Right lobe of liver (tissue), 6 donors: ENCODE measurements around the gene MSANTD3. TPM values are rescaled to one million over a fixed set of nuclear protein-coding genes. Genes with fewer than 3 reads are reported as not detected.
A peak's percentile ranks its signal among the peaks of the same experiment; 100 is the strongest.
"Not testable (repeated sequence)": the region's sequence is repeated elsewhere in the genome, so short reads cannot be mapped to it uniquely, and the experiment has no call there.

Experiments used
- ATAC-seq, 4 donors: fragments of 200-7000 bp; cut with Tn5 transposase; one replicate each; pipeline ENCODE4 v1.9.1; 2020; ENCODE audit warnings: mild to moderate bottlenecking in 4 of 4, moderate library complexity in 4 of 4
- DNase-seq, 3 donors: peaks; one replicate each; pipeline ENCODE4 v3.0.0-alpha.2; 2020
- H3K27ac ChIP-seq, 3 donors: fragments of 200-600 bp; one replicate each; pipeline ENCODE4 v1.8.0; 2022
- H3K27me3 ChIP-seq, 2 donors: fragments of 200-600 bp; one replicate each; pipeline ENCODE4 v1.8.0; 2022
- H3K36me3 ChIP-seq, 4 donors: fragments of 200-600 bp; sonication (generic) in 1 of 4; one replicate each; pipeline versions ENCODE4 v1.5.1 to v1.8.0; 2017 to 2022; ENCODE audit warnings: control low read depth in 1 of 4
- H3K4me1 ChIP-seq, 4 donors: fragments of 200-600 bp; sonication (generic) in 1 of 4; one replicate each; pipeline versions ENCODE4 v1.5.1 to v1.8.0; 2017 to 2022; ENCODE audit warnings: control low read depth in 1 of 4
- H3K4me3 ChIP-seq, 3 donors: fragments of 200-600 bp; one replicate each; pipeline ENCODE4 v1.8.0; 2022
- H3K9me3 ChIP-seq, 4 donors: fragments of 200-600 bp; sonication (generic) in 1 of 4; one replicate each; pipeline versions ENCODE4 v1.5.1 to v1.8.0; 2017 to 2022; ENCODE audit warnings: control low read depth in 1 of 4
- POLR2A ChIP-seq: fragments of 450-650 bp; IDR thresholded peaks from one replicate; pipeline ENCODE4 v1.6.1; 2017; ENCODE audit warnings: antibody characterized with exemption, mild to moderate bottlenecking
- WGBS: methylation state at CpG from one replicate; pipeline ENCODE4 v1.1.6; 2018; ENCODE audit warnings: low coverage, low lambda C conversion rate; ENCODE audit not compliant: insufficient coverage; ENCODE audit errors: missing lambda C conversion rate; 5-methylcytosine and 5-hydroxymethylcytosine counted together
- intact Hi-C, 2 donors: fragments of 100-400 bp; cut with DNase I; formaldehyde crosslinking; loops; one replicate each; pipeline versions ENCODE4 v1.11.2 to v1.14.1; 2022
- total RNA-seq, 6 experiments: library from RNA; depleted of rRNA in 2 of 6; stranded (reverse); fragments of >200 nt in 2 of 6; fragmentation: NEBNext Ultra II Directional in 3 of 6; extraction: Animal tissue kit (Norgen Biotek cat#: 25700) in 3 of 6; gene quantifications; one replicate each; pipeline versions ENCODE4 v1.1.0 to v1.2.4, GENCODE V29; 2016 to 2023
- TF ChIP-seq, protein P1 (sequence below), 4 donors: fragments of 200-600 bp in 3 of 4; fragments of 450-650 bp in 1 of 4; IDR thresholded peaks; one replicate each; pipeline versions ENCODE4 v1.5.1 to v1.8.0; 2016 to 2022; ENCODE audit warnings: antibody characterized with exemption in 4 of 4, mild to moderate bottlenecking in 2 of 4
- donor health status: DM: no; HTN: yes; CAD: no.
- donor health status: DM: no; HTN: no; CAD: no.
- donor health status: DM: no; HTN: no; CAD: no.
- donor health status: DM: no; HTN: yes; CAD: no.
- donor health status: DM: no; HTN: yes; CAD: no.

Gene MSANTD3
- total RNA-seq, 6 experiments from 2014 or later, result 6.7 to 26.9 (median 15.9) TPM

DNA sequence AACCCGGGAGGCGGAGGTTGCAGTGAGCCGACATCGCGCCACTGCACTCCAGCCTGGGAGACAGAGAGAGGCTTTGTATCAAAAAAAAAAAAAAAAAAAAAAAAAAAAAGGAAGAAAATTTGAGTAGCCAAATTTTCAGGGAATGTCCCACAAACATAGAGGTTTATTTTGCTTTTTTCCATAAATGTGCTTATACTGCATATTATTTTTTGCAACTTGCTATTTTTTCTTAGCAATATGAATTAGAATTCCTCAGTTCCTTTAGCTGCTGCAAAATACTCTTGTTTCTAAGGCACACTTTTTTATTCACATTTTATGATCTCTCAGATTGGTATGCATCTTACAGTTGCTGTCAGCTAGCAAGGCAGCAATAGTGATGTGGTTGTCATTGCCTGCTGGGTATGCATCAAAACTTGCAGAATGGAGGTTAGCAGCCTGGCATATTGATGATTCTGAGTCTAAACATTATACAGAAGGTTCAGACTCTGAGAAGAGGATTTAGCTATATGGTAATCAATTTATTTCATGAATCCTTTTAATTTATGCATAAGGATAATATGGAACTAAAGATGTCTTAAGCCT is 13.0 kb upstream of the MSANTD3 start:
- WGBS, result 93% methylated on average over 5 of the region's 5 CpGs

DNA sequence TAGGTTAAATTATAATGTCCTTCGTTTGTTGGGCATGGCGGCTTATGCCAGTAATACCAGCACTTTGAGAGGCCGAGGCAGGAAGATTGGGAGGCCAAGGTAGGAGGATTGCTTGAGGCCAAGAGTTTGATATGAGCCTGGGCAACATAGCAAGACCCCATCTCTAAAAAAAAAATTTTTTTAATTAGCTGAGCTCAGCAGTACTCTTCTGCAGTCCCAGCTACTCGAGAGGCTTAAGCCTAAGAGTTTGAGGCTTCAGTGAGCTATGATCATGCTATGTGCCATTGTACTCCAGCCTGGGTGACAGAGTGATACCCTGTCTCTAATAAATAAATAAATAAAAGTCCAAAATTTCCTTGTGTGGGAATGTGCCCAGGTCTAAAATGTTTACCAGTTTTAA is 9.1 kb upstream of the MSANTD3 start:
- 73% methylated on average over 4 of the region's 4 CpGs for WGBS
- Histone ChIP-seq H3K27me3 (no peaks in the 10 kb centered on the region), H3K4me3 (no peak overlapping the region), H3K36me3 (no peaks in the 10 kb centered on the region), H3K9me3 (no peaks in the 10 kb centered on the region), H3K27ac (no peak overlapping the region), H3K4me1 (no peaks in the 10 kb centered on the region)
- ATAC-seq, result no peak
- no peak for DNase-seq
- TF ChIP-seq, protein P1, sequence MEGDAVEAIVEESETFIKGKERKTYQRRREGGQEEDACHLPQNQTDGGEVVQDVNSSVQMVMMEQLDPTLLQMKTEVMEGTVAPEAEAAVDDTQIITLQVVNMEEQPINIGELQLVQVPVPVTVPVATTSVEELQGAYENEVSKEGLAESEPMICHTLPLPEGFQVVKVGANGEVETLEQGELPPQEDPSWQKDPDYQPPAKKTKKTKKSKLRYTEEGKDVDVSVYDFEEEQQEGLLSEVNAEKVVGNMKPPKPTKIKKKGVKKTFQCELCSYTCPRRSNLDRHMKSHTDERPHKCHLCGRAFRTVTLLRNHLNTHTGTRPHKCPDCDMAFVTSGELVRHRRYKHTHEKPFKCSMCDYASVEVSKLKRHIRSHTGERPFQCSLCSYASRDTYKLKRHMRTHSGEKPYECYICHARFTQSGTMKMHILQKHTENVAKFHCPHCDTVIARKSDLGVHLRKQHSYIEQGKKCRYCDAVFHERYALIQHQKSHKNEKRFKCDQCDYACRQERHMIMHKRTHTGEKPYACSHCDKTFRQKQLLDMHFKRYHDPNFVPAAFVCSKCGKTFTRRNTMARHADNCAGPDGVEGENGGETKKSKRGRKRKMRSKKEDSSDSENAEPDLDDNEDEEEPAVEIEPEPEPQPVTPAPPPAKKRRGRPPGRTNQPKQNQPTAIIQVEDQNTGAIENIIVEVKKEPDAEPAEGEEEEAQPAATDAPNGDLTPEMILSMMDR (IDR thresholded peaks at IDR 0.05), result no peak
- TF ChIP-seq POLR2A, result no peak
- intact Hi-C loops, result no loop called here

More for the DNA sequence above, 13.0 kb upstream of the MSANTD3 start:
- Histone ChIP-seq H3K27me3 (no peaks in the 10 kb centered on the region), H3K9me3 (no peaks in the 10 kb centered on the region), H3K4me3 (no peak overlapping the region), H3K36me3 (no peaks in the 10 kb centered on the region), H3K4me1 (peaks cover 0 to 8% (median 0%) of the 10 kb centered on the region in 4 donors), H3K27ac (no peak overlapping the region)
- no peak for DNase-seq
- no peak for TF ChIP-seq POLR2A
- TF ChIP-seq, protein P1 (IDR thresholded peaks at IDR 0.05), result no peak
- ATAC-seq, result no peak
- intact Hi-C loops, result no loop called here

DNA sequence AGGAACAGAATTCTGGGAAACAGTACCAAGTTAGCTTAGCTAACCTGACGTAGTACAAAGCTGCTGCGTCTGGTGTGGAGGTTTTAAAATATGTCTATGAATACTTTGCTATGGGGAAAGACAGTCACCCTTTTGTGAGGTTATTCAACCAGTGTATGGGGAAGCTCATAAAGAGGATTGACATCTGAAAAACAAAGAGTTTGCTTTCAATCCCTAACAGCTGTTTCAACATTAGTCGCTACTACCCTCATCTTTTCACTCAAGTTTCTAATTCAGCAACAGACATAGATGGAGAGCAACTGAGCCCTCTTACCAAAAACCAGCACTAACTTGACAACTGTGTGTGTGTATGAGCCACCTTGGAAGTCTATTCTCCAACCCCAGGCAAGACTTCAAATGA is 7.8 kb upstream of the MSANTD3 start:
- no peak for TF ChIP-seq POLR2A
- TF ChIP-seq, protein P1 (IDR thresholded peaks at IDR 0.05), result no peak
- H3K4me3 ChIP-seq, result no peak overlapping the region
- H3K9me3 ChIP-seq, result no peaks in the 10 kb centered on the region
- DNase-seq, result no peak
- H3K36me3 ChIP-seq, result no peaks in the 10 kb centered on the region
- H3K27ac ChIP-seq, result no peak overlapping the region
- intact Hi-C loops, result no loop called here
- ATAC-seq, result no peak
- H3K4me1 ChIP-seq, result no peaks in the 10 kb centered on the region
- H3K27me3 ChIP-seq, result no peaks in the 10 kb centered on the region
- WGBS, result 62% methylated on average over 3 of the region's 3 CpGs

DNA sequence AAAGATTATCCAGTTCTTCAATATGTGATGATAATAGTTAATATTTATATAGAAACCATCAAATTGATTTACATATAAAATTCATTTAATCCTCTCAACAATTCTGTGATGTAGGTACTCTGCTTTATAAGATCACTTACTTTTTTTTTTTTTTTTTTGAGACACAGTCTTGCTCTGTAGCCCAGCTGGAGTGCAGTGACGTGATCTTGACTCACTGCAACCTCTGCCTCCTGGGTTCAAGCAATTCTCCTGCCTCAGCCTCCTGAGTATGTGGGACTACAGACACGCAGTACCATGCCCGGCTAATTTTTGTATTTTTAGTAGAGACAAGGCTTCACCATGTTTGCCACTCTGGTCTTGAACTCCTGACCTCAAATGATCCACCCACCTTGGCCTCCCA is 5.8 kb upstream of the MSANTD3 start:
- DNase-seq, H3K4me1 ChIP-seq, ATAC-seq, H3K27me3 ChIP-seq, H3K36me3 ChIP-seq, intact Hi-C loops, H3K9me3 ChIP-seq, H3K27ac ChIP-seq, H3K4me3 ChIP-seq: not testable (repeated sequence)
- 76% methylated on average over 3 of the region's 3 CpGs for WGBS

DNA sequence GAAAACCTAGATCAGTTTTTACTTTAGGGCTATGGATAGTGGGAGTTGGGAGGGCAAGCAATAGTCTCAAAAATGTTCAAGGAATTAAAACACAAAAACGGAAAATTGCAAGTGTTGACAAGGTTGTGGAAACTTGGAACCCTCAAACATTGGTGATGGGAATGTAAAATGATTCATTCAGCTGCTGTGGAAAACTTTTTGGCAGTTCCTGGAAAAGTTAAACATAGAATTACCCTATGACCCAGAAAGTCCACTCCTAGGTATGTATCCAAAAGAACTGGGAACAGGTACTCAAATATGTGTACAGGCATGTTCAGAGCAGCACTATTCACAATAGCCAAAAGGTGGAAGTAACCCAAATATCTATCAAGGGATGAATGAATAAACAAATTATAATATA is 1.2 kb upstream of the MSANTD3 start:
- intact Hi-C loops, result no loop called here
- DNase-seq, result no peak
- Histone ChIP-seq H3K27me3 (no peaks in the 10 kb centered on the region), H3K27ac (peak overlapping the region; percentile 70 to 81 (median 71)), H3K36me3 (no peaks in the 10 kb centered on the region), H3K4me1 (peaks cover 0 to 13% (median 0%) of the 10 kb centered on the region in 4 donors), H3K4me3 (peak overlapping the region in 1 of 3 donors; percentile 82), H3K9me3 (no peaks in the 10 kb centered on the region)
- ATAC-seq, result peak; percentile 45 to 78 (median 64)
- peak; percentile 40 for TF ChIP-seq POLR2A
- TF ChIP-seq, protein P1 (IDR thresholded peaks at IDR 0.05), result no peak
- WGBS, result 11% methylated on average over 1 of the region's 1 CpG
